ENCODE results near the gene TP53I13.
"Not testable (repeated sequence)": the region's sequence is repeated elsewhere in the genome, so short reads cannot be mapped to it uniquely, and the experiment has no call there.

DNA sequence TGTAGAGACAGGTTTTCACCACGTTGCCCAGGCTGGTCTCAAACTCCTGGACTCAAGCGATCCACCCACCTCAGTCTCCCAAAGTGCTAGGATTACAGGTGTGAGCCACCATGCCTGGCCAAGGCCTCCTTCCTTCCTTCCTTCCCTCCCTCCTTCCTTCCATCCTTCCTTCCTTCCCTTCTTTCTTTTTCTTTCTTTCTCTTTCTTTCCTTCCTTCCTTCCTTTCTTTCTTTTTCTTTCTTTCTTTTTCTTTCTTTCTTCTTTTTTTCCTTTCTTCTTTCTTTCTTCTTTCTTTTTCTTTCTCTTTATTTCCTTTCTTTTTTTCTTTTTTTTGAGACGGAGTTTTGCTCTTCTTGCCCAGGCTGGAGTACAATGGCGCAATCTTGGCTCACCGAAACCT is 10.4 kb upstream of the TP53I13 start:
- TF ChIP-seq, protein P1, sequence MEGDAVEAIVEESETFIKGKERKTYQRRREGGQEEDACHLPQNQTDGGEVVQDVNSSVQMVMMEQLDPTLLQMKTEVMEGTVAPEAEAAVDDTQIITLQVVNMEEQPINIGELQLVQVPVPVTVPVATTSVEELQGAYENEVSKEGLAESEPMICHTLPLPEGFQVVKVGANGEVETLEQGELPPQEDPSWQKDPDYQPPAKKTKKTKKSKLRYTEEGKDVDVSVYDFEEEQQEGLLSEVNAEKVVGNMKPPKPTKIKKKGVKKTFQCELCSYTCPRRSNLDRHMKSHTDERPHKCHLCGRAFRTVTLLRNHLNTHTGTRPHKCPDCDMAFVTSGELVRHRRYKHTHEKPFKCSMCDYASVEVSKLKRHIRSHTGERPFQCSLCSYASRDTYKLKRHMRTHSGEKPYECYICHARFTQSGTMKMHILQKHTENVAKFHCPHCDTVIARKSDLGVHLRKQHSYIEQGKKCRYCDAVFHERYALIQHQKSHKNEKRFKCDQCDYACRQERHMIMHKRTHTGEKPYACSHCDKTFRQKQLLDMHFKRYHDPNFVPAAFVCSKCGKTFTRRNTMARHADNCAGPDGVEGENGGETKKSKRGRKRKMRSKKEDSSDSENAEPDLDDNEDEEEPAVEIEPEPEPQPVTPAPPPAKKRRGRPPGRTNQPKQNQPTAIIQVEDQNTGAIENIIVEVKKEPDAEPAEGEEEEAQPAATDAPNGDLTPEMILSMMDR (conservative IDR thresholded peaks at IDR 0.05 in 1 of 2, IDR thresholded peaks at IDR 0.05 in 1 of 2; ENCODE audit: low read depth in 1 of 2, low read length in 2 of 2), result not testable (repeated sequence)
- not testable (repeated sequence) for TF ChIP-seq EZH2 (IDR thresholded peaks at IDR 0.05; ENCODE audit: low read length, missing control alignments)

Measured in fibroblast of lung (primary cell).